WTC11 (cell line): ENCODE results near the gene GNGT2. TPM values are rescaled to one million over a fixed set of nuclear protein-coding genes. Genes with fewer than 3 reads are reported as not detected.

Experiments
- ATAC-seq: fragments of 200-7000 bp; cut with Tn5 transposase; 2 replicates; pipeline ENCODE4 v1.10.0; 2021; ENCODE audit warnings: mild to moderate bottlenecking, moderate library complexity
- CTCF ChIA-PET: fragments of 300-600 bp; sonication (Branson Sonifier 250); formaldehyde crosslinking; loops from one replicate; lab custom pipeline; 2021; ENCODE audit warnings: antibody characterized with exemption; lab: Charles Lee
- POLR2A ChIA-PET: fragments of 350-600 bp; sonication (Branson Sonifier 250); formaldehyde crosslinking; loops from one replicate; lab custom pipeline; 2021; ENCODE audit warnings: antibody characterized with exemption; lab: Charles Lee
- DNase-seq: peaks from one replicate; pipeline ENCODE4 v3.0.0; 2021; ENCODE audit warnings: low spot score
- H3K27ac Mint-ChIP-seq: 2 replicates; pipeline ENCODE4 v1.8.0; 2021; ENCODE audit warnings: mixed read lengths
- H3K27me3 Mint-ChIP-seq: 2 replicates; pipeline ENCODE4 v1.8.0; 2021; ENCODE audit warnings: low read depth, mild to moderate bottlenecking, moderate library complexity, mixed read lengths
- H3K36me3 Mint-ChIP-seq: 2 replicates; pipeline ENCODE4 v1.8.0; 2021; ENCODE audit warnings: mixed read lengths
- H3K4me1 Mint-ChIP-seq: 2 replicates; pipeline ENCODE4 v1.8.0; 2022; ENCODE audit warnings: mixed read lengths
- H3K4me3 Mint-ChIP-seq: 2 replicates; pipeline ENCODE4 v1.8.0; 2021; ENCODE audit warnings: mild to moderate bottlenecking, moderate library complexity, mixed read lengths
- H3K9me3 Mint-ChIP-seq: 2 replicates; pipeline ENCODE4 v1.8.0; 2021; ENCODE audit warnings: mixed read lengths
- AR ChIP-seq: fragments of 250-450 bp; sonication (Bioruptor Pico); IDR thresholded peaks from 2 replicates; pipeline ENCODE4 v1.9.0; 2021; ENCODE audit warnings: mild to moderate bottlenecking
- ELF4 ChIP-seq: sonication (generic); formaldehyde crosslinking; IDR thresholded peaks from 2 replicates; pipeline ENCODE4 v1.8.1; 2022; ENCODE audit warnings: low read depth, mild to moderate bottlenecking, moderate library complexity, missing genetic modification reagents
- ESRRA ChIP-seq: sonication (generic); formaldehyde crosslinking; IDR thresholded peaks from 2 replicates; pipeline ENCODE4 v1.8.1; 2022; ENCODE audit warnings: mild to moderate bottlenecking, missing genetic modification reagents, borderline replicate concordance
- FOXP1 ChIP-seq: sonication (generic); formaldehyde crosslinking; IDR thresholded peaks from 2 replicates; pipeline ENCODE4 v1.8.0; 2022; ENCODE audit warnings: missing genetic modification reagents, mild to moderate bottlenecking, moderate library complexity, borderline replicate concordance
- HMGA2 ChIP-seq: fragments of 250-450 bp; sonication (Bioruptor Pico); IDR thresholded peaks from 2 replicates; pipeline ENCODE4 v1.4.0; 2021; ENCODE audit warnings: mild to moderate bottlenecking, moderate library complexity
- NR3C1 ChIP-seq: sonication (generic); formaldehyde crosslinking; conservative IDR thresholded peaks from 2 replicates; pipeline ENCODE4 v1.8.1; 2023; ENCODE audit warnings: low read depth, mild to moderate bottlenecking, missing genetic modification reagents
- OVOL2 ChIP-seq: fragments of 250-450 bp; sonication (Bioruptor Pico); IDR thresholded peaks from 2 replicates; pipeline ENCODE4 v1.9.0; 2021; ENCODE audit warnings: mild to moderate bottlenecking, borderline replicate concordance
- PRDM15 ChIP-seq: sonication (generic); formaldehyde crosslinking; IDR thresholded peaks from 2 replicates; pipeline ENCODE4 v1.8.0; 2022; ENCODE audit warnings: missing genetic modification reagents
- PRRX2 ChIP-seq: fragments of 250-450 bp; sonication (Bioruptor Pico); IDR thresholded peaks from 2 replicates; pipeline ENCODE4 v1.8.0; 2021; ENCODE audit warnings: mild to moderate bottlenecking
- SP1 ChIP-seq: sonication (generic); formaldehyde crosslinking; conservative IDR thresholded peaks from 2 replicates; pipeline ENCODE4 v1.8.1; 2022; ENCODE audit warnings: missing genetic modification reagents
- TP53 ChIP-seq: sonication (generic); formaldehyde crosslinking; IDR thresholded peaks from 2 replicates; pipeline ENCODE4 v1.8.1; 2023; ENCODE audit warnings: mild to moderate bottlenecking, missing genetic modification reagents
- ZBTB43 ChIP-seq: sonication (generic); formaldehyde crosslinking; IDR thresholded peaks from 2 replicates; pipeline ENCODE4 v1.8.1; 2023; ENCODE audit warnings: mild to moderate bottlenecking, missing genetic modification reagents
- ZNF232 ChIP-seq: sonication (generic); formaldehyde crosslinking; IDR thresholded peaks from 2 replicates; pipeline ENCODE4 v1.8.0; 2022; ENCODE audit warnings: mild to moderate bottlenecking, missing genetic modification reagents
- ZNF671 ChIP-seq: fragments of 250-450 bp; sonication (Bioruptor Pico); IDR thresholded peaks from 2 replicates; pipeline ENCODE4 v1.8.0; 2021; ENCODE audit warnings: mild to moderate bottlenecking
- total RNA-seq: library from RNA; stranded (reverse); gene quantifications from 3 replicates; pipeline ENCODE4 v1.2.3, GENCODE V29; 2021
- TF ChIP-seq, protein P1 (sequence below): sonication (generic); formaldehyde crosslinking; IDR thresholded peaks from 2 replicates; pipeline ENCODE4 v1.8.1; 2022; ENCODE audit warnings: mild to moderate bottlenecking, missing genetic modification reagents, moderate library complexity, borderline replicate concordance

Gene GNGT2
- total RNA-seq, 1 experiment from 2014 or later: 0.70 TPM

GRCh38 chr17:49241692-49242397 lies 31.5 kb upstream of the GNGT2 start:
- Mint-ChIP-seq H3K36me3 (no peaks in the 10 kb centered on the region), H3K4me3 (no peak overlapping the region), H3K4me1 (peaks cover 5% of the 10 kb centered on the region), H3K27me3 (no peaks in the 10 kb centered on the region), H3K9me3 (no peaks in the 10 kb centered on the region), H3K27ac (no peak overlapping the region)
- DNase-seq (no peak), ATAC-seq (no peak)
- no peak for TF ChIP-seq PRRX2
- no peak for TF ChIP-seq AR (CRISPR knock-in tag)
- no peak for TF ChIP-seq NR3C1 (CRISPR knock-in tag)
- no peak for TF ChIP-seq ESRRA (CRISPR knock-in tag)
- no peak for TF ChIP-seq ZNF232 (CRISPR knock-in tag)
- TF ChIP-seq FOXP1: no peak
- no peak for TF ChIP-seq ELF4
- no peak for TF ChIP-seq SP1 (CRISPR knock-in tag)
- TF ChIP-seq OVOL2 (CRISPR knock-in tag): no peak
- TF ChIP-seq, protein P1, sequence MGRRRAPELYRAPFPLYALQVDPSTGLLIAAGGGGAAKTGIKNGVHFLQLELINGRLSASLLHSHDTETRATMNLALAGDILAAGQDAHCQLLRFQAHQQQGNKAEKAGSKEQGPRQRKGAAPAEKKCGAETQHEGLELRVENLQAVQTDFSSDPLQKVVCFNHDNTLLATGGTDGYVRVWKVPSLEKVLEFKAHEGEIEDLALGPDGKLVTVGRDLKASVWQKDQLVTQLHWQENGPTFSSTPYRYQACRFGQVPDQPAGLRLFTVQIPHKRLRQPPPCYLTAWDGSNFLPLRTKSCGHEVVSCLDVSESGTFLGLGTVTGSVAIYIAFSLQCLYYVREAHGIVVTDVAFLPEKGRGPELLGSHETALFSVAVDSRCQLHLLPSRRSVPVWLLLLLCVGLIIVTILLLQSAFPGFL (CRISPR knock-in tag): no peak
- TF ChIP-seq ZNF671 (CRISPR knock-in tag): no peak
- ChIA-PET CTCF (interaction anchor here (0.7 kb wide), 1 partner anchor 127 kb away, joined by 3 read pairs; no protein-coding TSS in a partner anchor), POLR2A (no interaction called here)

DNA sequence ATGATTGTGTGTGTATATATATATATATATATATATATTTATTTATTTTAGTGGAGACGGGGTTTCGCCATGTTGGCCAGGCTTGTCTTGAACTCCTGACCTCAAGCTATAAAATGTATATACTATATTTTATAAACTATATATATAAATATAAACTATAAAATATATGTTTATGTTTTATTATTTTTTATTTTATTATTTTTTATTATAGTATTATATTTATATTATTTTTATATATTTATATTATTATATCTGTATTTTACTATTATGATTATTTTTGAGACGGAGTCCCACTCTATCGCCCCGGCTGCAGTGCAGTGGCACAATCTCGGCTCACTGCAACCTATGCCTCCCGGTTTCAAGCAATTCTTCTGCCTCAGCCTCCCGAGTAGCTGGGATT lies 30.7 kb upstream of the GNGT2 start:
- DNase-seq: no peak
- ATAC-seq: no peak
- Mint-ChIP-seq H3K27ac (no peak overlapping the region), H3K4me3 (no peak overlapping the region), H3K4me1 (peaks cover 9% of the 10 kb centered on the region), H3K36me3 (no peaks in the 10 kb centered on the region), H3K27me3 (no peaks in the 10 kb centered on the region), H3K9me3 (no peaks in the 10 kb centered on the region)
- CTCF ChIA-PET: interaction anchor here (1.4 to 1.6 kb wide), 2 partner anchors 13 to 61 kb away, joined by 3 read pairs; no protein-coding TSS in a partner anchor
- POLR2A ChIA-PET: no interaction called here
- TF ChIP-seq TP53 (CRISPR knock-in tag) (no peak), PRDM15 (CRISPR knock-in tag) (no peak), HMGA2 (CRISPR knock-in tag) (peak; percentile 98), ZBTB43 (CRISPR knock-in tag) (no peak)
